ENCODE results near the gene SLC3A2. TPM values are rescaled to one million over a fixed set of nuclear protein-coding genes. Genes with fewer than 3 reads are reported as not detected.
A peak's percentile ranks its signal among the peaks of the same experiment; 100 is the strongest.

The SLC3A2 gene
- total RNA-seq, 1 experiment from 2014 or later = 334 TPM

DNA sequence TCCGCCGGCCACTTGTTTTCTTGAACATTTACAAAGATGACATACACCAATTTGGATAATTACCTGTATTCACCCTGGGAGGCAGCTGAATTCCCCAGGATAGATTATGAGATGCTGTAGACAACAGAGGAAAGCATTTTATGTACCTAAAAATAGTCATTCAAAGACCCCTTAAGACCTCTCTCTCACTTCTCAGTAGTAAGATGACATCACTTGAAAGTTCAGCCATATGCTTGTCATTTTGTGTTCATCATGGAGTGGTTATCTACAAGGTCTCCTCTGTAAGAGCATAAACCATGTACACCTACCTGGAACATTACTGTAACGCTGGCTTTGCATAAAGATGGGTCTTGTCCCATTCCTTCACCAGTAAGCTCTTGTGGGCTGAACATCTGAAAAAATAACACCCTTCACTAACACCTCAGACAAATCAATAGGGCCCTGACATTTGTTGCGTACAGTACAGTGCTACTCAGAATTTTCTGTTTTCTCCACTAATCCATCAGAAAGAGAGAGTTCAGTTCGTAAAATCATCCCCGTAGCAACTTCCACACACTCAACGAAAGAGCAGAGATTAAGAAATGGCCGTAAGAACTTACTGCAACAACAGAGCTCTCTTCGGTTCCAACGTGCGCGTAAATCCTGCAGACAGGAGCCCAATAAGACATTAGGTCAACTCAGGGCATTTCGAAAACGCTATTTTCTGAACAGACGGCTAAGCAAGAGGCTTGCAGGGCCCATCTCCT, 25.7 kb upstream of the SLC3A2 start (continued):
- TF ChIP-seq NFE2L1 (CRISPR knock-in tag; IDR thresholded peaks at IDR 0.05) (no peak), ZNF423 (CRISPR knock-in tag; IDR thresholded peaks at IDR 0.05) (no peak), ELF4 (CRISPR knock-in tag; IDR thresholded peaks at IDR 0.05; ENCODE audit: low read depth) (no peak), FOXK1 (CRISPR knock-in tag; IDR thresholded peaks at IDR 0.05) (no peak), ETV6 (CRISPR knock-in tag; IDR thresholded peaks at IDR 0.05) (no peak), CREM (CRISPR knock-in tag; IDR thresholded peaks at IDR 0.05) (no peak), TEAD4 (CRISPR knock-in tag; IDR thresholded peaks at IDR 0.05) (no peak; the same call in 1 of the 2 replicates), NFATC4 (CRISPR knock-in tag; IDR thresholded peaks at IDR 0.05) (peak; percentile 11; the same call in 1 of the 2 replicates), GABPB1 (CRISPR knock-in tag; IDR thresholded peaks at IDR 0.05) (no peak), FOXP1 (CRISPR knock-in tag; IDR thresholded peaks at IDR 0.05; ENCODE audit: borderline replicate concordance) (no peak), CREB1 (CRISPR knock-in tag; IDR thresholded peaks at IDR 0.05) (no peak), HMGA2 (CRISPR knock-in tag; IDR thresholded peaks at IDR 0.05) (no peak), IRF2 (CRISPR knock-in tag; IDR thresholded peaks at IDR 0.05; ENCODE audit: borderline replicate concordance, low read depth) (peak; percentile 46; the same call in 1 of the 2 replicates), ZNF121 (CRISPR knock-in tag; IDR thresholded peaks at IDR 0.05) (no peak), NR3C1 (CRISPR knock-in tag; conservative IDR thresholded peaks at IDR 0.05; ENCODE audit: low read depth) (no peak), TP53 (CRISPR knock-in tag; IDR thresholded peaks at IDR 0.05) (no peak), ZNF396 (CRISPR knock-in tag; IDR thresholded peaks at IDR 0.05; ENCODE audit: borderline replicate concordance) (no peak), CBFB (CRISPR knock-in tag; IDR thresholded peaks at IDR 0.05; ENCODE audit: low read depth) (no peak)
- TF ChIP-seq, protein P1, sequence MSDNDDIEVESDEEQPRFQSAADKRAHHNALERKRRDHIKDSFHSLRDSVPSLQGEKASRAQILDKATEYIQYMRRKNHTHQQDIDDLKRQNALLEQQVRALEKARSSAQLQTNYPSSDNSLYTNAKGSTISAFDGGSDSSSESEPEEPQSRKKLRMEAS (CRISPR knock-in tag; IDR thresholded peaks at IDR 0.05) = no peak
- TF ChIP-seq, protein P2, sequence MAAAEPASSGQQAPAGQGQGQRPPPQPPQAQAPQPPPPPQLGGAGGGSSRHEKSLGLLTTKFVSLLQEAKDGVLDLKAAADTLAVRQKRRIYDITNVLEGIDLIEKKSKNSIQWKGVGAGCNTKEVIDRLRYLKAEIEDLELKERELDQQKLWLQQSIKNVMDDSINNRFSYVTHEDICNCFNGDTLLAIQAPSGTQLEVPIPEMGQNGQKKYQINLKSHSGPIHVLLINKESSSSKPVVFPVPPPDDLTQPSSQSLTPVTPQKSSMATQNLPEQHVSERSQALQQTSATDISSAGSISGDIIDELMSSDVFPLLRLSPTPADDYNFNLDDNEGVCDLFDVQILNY (CRISPR knock-in tag; IDR thresholded peaks at IDR 0.05) = no peak
- TF ChIP-seq, protein P3, sequence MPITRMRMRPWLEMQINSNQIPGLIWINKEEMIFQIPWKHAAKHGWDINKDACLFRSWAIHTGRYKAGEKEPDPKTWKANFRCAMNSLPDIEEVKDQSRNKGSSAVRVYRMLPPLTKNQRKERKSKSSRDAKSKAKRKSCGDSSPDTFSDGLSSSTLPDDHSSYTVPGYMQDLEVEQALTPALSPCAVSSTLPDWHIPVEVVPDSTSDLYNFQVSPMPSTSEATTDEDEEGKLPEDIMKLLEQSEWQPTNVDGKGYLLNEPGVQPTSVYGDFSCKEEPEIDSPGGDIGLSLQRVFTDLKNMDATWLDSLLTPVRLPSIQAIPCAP (CRISPR knock-in tag; IDR thresholded peaks at IDR 0.05) = no peak
- TF ChIP-seq, protein P4, sequence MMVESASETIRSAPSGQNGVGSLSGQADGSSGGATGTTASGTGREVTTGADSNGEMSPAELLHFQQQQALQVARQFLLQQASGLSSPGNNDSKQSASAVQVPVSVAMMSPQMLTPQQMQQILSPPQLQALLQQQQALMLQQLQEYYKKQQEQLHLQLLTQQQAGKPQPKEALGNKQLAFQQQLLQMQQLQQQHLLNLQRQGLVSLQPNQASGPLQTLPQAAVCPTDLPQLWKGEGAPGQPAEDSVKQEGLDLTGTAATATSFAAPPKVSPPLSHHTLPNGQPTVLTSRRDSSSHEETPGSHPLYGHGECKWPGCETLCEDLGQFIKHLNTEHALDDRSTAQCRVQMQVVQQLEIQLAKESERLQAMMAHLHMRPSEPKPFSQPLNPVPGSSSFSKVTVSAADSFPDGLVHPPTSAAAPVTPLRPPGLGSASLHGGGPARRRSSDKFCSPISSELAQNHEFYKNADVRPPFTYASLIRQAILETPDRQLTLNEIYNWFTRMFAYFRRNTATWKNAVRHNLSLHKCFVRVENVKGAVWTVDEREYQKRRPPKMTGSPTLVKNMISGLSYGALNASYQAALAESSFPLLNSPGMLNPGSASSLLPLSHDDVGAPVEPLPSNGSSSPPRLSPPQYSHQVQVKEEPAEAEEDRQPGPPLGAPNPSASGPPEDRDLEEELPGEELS (CRISPR knock-in tag; IDR thresholded peaks at IDR 0.05) = no peak; the same call in 1 of the 2 replicates
- TF ChIP-seq, protein P5, sequence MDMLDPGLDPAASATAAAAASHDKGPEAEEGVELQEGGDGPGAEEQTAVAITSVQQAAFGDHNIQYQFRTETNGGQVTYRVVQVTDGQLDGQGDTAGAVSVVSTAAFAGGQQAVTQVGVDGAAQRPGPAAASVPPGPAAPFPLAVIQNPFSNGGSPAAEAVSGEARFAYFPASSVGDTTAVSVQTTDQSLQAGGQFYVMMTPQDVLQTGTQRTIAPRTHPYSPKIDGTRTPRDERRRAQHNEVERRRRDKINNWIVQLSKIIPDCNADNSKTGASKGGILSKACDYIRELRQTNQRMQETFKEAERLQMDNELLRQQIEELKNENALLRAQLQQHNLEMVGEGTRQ (CRISPR knock-in tag; IDR thresholded peaks at IDR 0.05) = no peak
- TF ChIP-seq, protein P6, sequence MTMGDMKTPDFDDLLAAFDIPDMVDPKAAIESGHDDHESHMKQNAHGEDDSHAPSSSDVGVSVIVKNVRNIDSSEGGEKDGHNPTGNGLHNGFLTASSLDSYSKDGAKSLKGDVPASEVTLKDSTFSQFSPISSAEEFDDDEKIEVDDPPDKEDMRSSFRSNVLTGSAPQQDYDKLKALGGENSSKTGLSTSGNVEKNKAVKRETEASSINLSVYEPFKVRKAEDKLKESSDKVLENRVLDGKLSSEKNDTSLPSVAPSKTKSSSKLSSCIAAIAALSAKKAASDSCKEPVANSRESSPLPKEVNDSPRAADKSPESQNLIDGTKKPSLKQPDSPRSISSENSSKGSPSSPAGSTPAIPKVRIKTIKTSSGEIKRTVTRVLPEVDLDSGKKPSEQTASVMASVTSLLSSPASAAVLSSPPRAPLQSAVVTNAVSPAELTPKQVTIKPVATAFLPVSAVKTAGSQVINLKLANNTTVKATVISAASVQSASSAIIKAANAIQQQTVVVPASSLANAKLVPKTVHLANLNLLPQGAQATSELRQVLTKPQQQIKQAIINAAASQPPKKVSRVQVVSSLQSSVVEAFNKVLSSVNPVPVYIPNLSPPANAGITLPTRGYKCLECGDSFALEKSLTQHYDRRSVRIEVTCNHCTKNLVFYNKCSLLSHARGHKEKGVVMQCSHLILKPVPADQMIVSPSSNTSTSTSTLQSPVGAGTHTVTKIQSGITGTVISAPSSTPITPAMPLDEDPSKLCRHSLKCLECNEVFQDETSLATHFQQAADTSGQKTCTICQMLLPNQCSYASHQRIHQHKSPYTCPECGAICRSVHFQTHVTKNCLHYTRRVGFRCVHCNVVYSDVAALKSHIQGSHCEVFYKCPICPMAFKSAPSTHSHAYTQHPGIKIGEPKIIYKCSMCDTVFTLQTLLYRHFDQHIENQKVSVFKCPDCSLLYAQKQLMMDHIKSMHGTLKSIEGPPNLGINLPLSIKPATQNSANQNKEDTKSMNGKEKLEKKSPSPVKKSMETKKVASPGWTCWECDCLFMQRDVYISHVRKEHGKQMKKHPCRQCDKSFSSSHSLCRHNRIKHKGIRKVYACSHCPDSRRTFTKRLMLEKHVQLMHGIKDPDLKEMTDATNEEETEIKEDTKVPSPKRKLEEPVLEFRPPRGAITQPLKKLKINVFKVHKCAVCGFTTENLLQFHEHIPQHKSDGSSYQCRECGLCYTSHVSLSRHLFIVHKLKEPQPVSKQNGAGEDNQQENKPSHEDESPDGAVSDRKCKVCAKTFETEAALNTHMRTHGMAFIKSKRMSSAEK (CRISPR knock-in tag; IDR thresholded peaks at IDR 0.05; ENCODE audit: borderline replicate concordance) = no peak; the same call in 1 of the 2 replicates
- TF ChIP-seq, protein P7, sequence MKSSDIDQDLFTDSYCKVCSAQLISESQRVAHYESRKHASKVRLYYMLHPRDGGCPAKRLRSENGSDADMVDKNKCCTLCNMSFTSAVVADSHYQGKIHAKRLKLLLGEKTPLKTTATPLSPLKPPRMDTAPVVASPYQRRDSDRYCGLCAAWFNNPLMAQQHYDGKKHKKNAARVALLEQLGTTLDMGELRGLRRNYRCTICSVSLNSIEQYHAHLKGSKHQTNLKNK (CRISPR knock-in tag; IDR thresholded peaks at IDR 0.05) = no peak
- TF ChIP-seq, protein P8, sequence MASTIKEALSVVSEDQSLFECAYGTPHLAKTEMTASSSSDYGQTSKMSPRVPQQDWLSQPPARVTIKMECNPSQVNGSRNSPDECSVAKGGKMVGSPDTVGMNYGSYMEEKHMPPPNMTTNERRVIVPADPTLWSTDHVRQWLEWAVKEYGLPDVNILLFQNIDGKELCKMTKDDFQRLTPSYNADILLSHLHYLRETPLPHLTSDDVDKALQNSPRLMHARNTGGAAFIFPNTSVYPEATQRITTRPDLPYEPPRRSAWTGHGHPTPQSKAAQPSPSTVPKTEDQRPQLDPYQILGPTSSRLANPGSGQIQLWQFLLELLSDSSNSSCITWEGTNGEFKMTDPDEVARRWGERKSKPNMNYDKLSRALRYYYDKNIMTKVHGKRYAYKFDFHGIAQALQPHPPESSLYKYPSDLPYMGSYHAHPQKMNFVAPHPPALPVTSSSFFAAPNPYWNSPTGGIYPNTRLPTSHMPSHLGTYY (CRISPR knock-in tag; IDR thresholded peaks at IDR 0.05) = 0 out of 2 replicates have a peak, but pooled peaks have one; percentile 53
- TF ChIP-seq, protein P9, sequence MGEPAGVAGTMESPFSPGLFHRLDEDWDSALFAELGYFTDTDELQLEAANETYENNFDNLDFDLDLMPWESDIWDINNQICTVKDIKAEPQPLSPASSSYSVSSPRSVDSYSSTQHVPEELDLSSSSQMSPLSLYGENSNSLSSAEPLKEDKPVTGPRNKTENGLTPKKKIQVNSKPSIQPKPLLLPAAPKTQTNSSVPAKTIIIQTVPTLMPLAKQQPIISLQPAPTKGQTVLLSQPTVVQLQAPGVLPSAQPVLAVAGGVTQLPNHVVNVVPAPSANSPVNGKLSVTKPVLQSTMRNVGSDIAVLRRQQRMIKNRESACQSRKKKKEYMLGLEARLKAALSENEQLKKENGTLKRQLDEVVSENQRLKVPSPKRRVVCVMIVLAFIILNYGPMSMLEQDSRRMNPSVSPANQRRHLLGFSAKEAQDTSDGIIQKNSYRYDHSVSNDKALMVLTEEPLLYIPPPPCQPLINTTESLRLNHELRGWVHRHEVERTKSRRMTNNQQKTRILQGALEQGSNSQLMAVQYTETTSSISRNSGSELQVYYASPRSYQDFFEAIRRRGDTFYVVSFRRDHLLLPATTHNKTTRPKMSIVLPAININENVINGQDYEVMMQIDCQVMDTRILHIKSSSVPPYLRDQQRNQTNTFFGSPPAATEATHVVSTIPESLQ (CRISPR knock-in tag; IDR thresholded peaks at IDR 0.05) = no peak
